ENCODE data around the gene MOCS1.

GRCh38 chr6:39931607-39932006 lies 2.7 kb downstream of the MOCS1 start:
- TF ChIP-seq EZH2 (IDR thresholded peaks at IDR 0.05; ENCODE audit: low read length, missing control alignments) (no peak), CTCF (conservative IDR thresholded peaks at IDR 0.05 in 1 of 2, IDR thresholded peaks at IDR 0.05 in 1 of 2; ENCODE audit: low read depth in 1 of 2, low read length in 2 of 2) (no peak)
